GM21528 (cell line): ENCODE results near the gene RARA.
"Not testable (repeated sequence)": the region's sequence is repeated elsewhere in the genome, so short reads cannot be mapped to it uniquely, and the experiment has no call there.

Experiments
- ATAC-seq: cut with Tn5 transposase; IDR thresholded peaks from one replicate; pipeline ENCODE4 v1.9.1; 2021; ENCODE audit warnings: mild to moderate bottlenecking, moderate library complexity; ENCODE audit not compliant: unreplicated experiment, low FRiP score

Gene RARA

DNA sequence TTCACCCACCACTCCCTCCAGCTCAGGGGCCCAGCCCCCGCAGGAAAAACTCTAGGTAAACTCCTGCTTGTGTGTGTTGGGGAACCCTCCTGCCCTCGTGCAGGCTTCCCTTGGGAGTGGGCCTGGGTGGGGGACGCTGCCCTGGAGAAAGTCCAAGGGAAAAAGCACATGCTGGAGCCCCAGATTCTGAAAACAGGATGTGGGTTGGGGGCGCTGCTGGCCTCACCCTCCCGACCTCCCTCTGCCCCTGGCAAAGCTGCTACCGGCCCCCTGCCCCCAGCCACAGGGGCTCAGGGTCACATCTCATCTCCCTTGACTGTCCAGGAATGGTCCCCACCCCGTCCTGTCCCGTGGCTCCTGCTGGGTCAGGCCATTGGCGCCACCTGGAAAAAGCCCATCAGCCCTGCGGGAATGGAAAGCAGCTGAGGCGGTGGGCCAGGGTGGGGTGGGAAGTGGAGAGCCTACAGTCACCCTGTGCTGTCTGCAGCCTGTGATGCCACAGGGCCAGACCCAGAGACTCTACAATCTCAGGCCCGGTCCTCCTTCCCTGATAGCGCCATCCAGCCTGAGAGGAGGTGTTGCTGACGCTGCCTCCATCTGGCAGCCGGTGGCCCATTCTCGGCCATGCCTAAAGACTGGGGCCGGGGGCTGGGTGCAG lies 58.0 kb downstream of the RARA start:
- no peak for ATAC-seq

DNA sequence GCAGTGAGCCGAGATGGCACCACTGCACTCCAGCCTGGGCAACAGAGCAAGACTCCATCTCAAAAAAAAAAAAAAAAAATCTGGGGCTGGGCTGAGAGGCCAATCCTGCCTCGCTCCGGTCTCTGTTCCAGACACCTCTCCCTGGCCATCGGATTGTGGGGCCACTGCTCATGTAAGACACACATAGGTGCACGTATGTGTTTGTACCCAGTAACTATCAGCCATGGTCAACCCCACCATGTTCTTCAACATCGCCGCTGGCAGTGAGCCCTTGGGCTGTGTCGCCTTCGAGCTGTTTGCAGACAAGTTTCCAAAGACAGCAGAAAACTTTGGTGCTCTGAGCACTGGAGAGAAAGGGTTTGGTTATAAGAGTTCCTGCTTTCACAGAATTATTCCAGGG lies 58.7 kb downstream of the RARA start:
- not testable (repeated sequence) for ATAC-seq

DNA sequence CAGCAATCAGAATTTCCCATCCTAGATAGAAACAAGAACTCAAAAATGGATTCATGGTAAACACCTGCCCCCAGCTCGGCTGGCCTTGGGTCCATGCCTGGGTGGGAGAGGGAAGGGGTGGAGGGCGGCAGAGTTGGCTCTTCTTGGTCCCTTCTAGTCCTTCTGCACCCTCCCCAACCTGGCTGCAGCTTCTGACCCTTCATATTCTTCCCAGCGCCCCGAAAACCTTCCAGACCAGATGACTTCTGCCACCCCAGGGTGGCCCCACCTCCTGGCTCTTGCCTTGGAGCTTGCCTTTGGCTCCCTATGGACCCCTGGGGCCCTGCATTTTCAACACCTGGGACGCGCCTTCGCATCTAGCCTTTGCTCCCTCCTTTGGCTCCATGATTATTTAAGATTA lies 60.9 kb downstream of the RARA start:
- ATAC-seq = no peak

DNA sequence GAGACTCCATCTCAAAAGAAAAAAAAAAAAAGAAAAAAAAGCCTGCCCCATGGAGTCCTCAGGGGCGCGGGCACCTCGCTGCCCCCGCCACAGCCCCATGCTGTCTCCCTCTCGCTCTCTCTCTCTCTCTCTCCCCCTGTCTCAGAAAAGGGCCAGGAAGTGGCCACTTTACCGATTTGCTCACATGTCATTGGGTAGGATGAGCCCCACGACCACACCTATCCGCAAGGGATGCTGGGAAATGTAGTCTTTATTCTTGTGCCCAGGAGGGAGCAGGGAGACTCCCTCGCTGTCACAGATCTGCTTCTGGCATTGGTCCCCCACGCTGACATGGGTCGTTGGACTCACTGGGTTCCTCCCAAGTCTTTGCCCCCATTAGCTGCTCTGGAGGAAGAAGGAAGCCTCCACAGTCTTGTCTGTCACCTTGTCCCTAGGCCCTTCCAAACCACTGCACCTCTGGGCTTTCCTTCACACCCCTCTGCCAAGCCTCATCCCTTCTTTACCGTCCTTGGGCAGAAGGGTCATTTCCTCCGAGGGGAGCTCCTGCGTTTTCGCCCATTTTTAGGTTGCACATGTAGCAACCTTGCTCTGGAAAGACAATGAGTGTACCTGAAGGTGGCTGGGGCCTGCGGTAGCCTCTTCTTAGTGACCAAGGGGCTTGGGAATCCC lies 62.4 kb downstream of the RARA start:
- ATAC-seq = no peak

DNA sequence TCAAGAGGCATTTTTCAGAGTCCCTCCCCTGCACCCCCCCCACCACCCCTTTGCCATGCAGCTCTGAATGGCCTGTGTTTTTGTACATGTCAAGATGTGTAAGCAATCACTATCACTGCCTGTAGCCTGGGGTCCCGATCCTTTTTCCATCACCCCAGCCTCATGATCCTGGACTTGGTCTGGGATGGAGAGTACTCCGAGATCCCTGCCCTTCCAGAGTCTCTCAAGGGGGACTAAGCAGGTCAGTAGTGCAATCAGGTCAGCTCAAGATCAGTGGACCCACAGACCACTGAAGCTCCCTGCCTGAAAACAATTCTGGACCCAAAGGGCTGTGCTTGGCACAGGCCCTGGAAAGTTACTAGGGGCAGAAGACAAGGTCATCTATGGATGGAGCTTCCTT lies 63.1 kb downstream of the RARA start:
- ATAC-seq = no peak

DNA sequence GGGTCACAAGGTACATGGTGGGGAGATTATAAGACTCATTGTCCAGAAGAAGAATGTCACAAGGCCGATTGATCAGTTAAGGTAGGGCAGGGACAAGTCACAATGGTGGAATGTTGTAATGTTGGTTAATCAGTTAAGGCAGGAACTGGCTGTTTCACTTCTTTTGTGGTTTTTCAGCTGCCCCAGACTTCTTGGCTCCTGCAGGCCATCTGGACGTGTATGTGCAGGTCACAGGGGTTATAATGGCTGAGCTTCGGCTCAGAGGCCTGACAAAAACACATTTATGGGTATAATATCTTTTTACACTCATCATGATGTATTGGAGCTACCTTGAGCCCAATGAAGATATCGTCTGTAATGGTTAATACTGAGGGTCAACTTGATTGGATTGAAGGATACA lies 63.7 kb downstream of the RARA start:
- not testable (repeated sequence) for ATAC-seq

DNA sequence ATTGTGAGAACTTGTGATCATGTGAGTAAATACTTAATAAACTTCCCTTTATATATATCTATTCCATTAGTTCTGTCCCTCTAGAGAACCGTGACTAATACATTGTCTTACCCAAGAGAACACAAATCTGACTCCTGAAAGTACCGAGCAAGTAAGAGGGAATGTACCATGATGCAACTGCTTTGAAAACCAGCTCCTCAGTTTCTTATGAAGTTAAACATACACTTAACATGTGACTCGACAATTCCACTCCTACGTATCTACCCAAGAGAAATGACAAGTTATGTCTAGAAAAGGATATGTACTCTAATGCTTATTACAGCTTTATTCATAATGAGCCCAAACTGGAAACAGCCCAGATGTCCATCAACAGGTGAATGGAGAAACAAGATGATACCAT lies 64.3 kb downstream of the RARA start:
- ATAC-seq = no peak

DNA sequence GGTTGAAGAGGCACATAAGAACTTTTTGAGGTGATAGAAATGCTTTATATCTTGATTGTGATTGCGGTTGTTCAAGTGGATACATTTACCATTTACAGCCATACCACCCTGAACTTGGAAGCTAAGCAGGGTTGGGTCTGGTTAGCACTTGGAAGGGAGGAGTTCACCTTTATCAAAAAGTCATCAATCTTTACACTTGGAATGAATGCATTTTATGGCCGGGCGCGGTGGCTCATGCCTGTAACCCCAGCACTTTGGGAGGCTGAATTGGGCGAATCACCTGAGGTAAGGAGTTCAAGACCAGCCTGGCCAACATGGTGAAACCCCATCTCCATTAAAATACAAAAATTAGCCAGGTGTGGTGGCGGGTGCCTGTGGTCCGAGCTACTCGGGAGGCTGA lies 65.0 kb downstream of the RARA start:
- no peak for ATAC-seq

DNA sequence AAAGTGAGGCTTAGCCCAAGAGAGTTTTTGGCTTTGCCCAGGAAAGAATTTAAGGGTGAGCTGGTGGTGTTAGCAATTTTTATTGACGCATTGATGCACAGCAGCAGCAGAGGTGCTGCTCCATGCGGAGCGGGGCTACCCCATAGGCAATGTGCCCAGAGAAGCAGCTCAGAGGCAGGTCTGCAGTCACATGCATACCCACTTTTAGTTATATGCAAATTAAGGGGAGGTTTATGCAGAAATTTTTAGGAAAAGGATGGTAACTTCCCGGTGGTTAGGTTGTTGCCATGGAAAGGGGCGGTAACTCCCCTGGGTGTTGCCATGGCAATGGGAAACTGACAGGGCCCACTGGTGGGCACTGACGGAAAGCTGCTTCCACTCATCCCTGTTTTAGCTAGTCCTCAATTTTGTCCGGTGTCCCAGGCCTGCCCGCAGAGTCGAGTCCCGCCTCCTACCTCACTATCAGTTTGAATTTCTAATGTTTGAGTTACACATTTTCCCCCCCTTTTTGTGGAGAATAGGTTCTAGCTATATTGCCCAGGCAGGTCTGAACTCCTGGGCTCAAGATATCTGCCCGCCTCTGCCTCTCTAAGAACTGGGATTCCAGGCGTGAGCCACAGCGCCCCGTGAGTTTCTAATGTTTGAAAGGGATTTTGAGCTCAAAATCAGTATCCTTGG lies 66.0 kb downstream of the RARA start:
- no peak for ATAC-seq

DNA sequence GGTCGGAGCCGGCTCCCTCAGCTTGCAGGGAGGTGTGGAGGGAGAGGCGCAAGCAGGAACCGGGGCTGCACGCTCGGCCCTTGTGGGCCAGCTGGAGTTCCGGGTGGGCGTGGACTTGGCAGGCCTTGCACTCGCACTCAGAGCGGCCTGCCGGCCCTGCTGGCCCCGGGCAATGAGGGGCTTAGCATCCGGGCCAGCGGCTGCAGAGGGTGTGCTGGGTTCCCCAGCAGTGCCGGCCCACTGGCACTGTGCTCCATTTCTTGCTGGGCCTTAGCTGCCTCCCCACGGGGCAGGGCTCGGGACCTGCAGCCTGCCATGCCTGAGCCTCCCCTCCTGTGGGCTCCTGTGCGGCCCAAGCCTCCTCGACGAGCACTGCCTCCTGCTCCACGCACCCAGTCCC lies 66.8 kb downstream of the RARA start:
- ATAC-seq = not testable (repeated sequence)

DNA sequence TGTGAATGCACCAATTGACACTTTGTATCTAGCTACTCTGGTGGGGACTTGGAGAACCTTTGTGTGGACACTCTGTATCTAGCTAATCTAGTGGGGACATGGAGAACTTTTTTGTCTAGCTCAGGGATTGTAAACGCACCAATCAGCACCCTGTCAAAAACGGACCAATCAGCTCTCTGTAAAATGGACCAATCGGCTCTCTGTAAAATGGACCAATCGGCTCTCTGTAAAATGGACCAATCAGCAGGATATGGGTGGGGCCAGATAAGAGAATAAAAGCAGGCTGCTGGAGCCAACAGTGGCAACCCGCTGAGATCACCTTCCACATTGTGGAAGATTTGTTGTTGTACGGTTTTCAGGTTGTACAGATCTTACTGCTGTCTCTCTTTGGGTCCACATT lies 67.6 kb downstream of the RARA start:
- ATAC-seq = not testable (repeated sequence)

DNA sequence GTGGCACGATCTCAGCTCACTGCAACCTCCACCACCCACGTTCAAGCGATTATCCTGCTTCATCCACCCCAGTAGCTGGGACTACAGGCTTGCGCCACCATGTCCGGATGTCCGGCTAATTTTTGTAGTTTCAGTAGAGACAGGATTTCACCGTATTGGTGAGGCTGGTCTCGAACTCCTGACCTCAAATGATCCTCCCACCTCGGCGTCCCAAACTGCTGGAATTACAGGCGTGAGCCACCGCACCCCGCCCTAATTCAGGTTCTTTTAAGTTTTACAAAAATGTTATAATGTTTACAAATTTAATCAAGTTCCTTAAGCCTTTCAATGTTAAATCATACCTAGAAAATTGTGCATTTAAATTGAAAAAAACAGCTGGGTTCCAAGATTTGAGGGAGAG lies 68.9 kb downstream of the RARA start:
- ATAC-seq = no peak

DNA sequence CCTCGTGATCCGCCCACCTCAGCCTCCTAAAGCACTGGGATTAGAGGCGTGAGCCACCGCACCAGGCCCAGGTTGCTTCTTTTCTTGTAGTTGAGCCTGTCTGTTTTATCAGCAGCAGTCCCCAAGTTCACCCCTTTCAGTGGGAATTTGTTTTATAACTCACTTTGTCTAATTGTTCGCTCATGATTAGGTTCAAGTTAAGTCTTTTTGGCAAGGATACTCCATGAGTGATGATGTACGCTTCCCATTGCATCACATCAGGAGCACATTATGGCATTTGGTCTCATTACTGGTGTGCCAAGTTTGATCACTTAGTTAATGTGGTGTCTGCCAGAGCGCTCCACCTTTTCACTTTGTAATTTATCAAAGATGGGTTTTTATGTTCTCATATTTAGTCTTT lies 70.0 kb downstream of the RARA start:
- ATAC-seq = no peak

DNA sequence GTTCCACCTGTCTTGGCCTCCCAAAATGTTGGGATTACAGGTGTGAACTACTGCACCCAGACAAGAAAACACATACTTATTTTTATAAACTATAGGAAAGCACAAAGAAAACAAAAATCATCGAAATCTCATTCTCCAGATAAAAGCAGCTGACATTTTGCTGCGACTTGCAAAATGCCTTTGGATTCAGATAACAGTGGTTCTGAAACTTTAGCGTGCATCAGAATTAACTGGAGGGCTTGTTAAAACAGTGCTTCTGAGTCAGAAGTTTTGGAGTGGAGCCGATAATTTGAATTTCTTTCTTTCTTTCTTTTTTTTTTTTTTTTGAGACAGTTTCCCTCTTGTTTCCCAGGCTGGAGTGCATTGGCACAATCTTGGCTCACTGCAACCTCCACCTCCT lies 73.3 kb downstream of the RARA start:
- no peak for ATAC-seq

DNA sequence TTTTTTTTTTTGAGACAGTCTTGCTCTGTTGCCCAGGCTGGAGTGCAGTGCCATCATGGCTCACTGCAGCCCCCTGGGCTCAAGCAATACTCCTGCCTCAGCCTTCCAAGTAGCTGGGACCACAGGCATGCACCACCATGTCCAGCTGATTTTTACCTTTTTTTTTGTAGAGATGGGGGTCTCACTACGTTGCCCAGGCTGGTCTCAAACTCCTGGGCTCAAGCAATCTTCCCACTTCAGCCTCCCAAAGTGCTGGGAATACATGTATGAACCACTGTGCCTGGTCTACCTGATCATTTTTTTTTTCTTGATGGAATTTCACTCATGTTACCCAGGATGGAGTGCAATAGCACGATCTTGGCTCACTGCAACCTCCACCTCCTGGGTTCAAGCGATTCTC lies 77.6 kb downstream of the RARA start:
- not testable (repeated sequence) for ATAC-seq

DNA sequence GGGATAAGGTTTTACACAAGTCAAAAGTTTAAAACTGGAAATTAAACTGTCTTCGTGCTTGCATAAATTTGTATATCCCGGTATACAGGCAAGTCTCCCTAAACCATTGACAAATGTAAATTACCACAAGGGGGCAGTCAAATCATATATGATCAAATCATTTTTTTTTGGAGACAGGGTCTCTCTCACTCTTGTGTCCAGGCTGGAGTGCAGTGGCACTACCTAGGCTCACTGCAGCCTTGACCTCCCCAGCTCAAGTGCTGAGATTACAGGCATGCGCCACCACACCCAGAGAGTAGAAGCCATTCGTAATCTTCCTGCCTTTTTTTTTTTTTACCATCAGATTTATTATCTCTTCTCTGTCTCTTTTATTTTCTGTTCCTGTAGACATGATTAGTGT lies 90.2 kb downstream of the RARA start:
- no peak for ATAC-seq

DNA sequence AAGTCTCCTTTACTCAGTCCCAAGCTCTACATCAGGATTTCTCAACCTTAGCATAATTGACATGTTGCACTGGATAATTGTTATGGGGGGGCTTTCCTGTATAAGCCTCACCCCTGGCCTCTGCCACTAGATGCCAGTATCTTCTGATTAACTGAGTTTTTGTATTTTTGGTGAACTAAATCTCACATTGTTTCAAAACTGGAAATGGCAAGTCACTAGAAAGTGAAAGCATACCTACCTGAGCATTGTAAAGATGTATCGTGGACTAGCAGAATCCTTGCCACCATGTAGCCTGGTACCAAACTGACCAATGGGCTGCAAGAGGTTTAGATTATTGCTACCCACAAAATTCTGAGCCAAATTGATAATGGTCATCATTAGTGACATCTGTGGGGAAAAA lies 93.7 kb downstream of the RARA start:
- no peak for ATAC-seq

DNA sequence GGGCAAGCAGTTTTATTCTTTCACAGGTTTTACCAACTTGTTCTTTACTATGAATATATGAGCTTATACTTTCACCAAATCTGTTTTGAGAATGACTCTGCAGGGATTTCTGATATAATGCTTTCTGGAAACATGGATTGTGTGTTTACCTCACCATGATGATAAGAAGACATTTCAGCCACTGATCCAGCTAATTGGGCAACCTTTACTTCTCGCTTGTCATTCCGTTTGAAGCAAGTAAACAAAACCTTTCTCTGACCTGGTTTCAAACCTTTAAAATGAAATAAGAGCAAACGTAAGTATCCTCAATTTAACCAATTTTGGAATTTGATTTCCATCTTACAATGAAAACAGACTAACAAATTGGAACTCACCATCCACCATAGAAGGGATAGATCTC lies 95.0 kb downstream of the RARA start:
- ATAC-seq = no peak
